ENCODE data around the gene WASF3.

DNA sequence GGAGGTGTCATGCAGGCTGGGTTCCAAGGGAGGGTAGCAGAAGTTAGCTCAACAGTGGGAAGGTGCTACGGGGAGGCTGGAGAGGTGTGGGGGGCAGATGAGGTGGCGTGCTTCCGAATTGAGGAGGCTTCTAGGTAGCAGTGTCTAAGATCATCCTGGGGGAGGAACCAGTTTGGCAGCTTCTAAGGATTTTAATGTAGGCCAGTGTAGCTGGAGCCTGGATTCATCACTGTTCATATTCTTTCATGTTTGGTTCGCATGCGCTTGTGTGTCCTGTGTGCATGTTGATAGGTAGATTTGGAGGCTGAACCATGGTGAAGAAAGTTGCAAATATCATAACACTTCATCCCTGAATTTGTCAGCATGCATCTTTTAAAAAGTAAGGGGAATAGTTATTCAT, 116.4 kb downstream of the WASF3 start:
- TF ChIP-seq, protein P1, sequence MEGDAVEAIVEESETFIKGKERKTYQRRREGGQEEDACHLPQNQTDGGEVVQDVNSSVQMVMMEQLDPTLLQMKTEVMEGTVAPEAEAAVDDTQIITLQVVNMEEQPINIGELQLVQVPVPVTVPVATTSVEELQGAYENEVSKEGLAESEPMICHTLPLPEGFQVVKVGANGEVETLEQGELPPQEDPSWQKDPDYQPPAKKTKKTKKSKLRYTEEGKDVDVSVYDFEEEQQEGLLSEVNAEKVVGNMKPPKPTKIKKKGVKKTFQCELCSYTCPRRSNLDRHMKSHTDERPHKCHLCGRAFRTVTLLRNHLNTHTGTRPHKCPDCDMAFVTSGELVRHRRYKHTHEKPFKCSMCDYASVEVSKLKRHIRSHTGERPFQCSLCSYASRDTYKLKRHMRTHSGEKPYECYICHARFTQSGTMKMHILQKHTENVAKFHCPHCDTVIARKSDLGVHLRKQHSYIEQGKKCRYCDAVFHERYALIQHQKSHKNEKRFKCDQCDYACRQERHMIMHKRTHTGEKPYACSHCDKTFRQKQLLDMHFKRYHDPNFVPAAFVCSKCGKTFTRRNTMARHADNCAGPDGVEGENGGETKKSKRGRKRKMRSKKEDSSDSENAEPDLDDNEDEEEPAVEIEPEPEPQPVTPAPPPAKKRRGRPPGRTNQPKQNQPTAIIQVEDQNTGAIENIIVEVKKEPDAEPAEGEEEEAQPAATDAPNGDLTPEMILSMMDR (IDR thresholded peaks at IDR 0.05) = no peak
- TF ChIP-seq EZH2phosphoT487 (IDR thresholded peaks at IDR 0.05) = no peak
